Nephron (organoid): ENCODE results near the gene OR52B2.

Experiments
- H3K27ac Mint-ChIP-seq, 3 experiments: 2 replicates each; pipeline ENCODE4 v1.8.0; 2020; ENCODE audit warnings: mixed read lengths in 3 of 3, mild to moderate bottlenecking in 2 of 3, moderate library complexity in 1 of 3
- H3K27me3 Mint-ChIP-seq: 2 replicates; pipeline ENCODE4 v1.8.0; 2021; ENCODE audit warnings: low read depth, mild to moderate bottlenecking, moderate library complexity, mixed read lengths
- H3K36me3 Mint-ChIP-seq: 2 replicates; pipeline ENCODE4 v1.8.0; 2020; ENCODE audit warnings: low read depth, mixed read lengths
- H3K4me1 Mint-ChIP-seq: 2 replicates; pipeline ENCODE4 v1.8.0; 2020; ENCODE audit warnings: mixed read lengths
- H3K4me3 Mint-ChIP-seq, 3 experiments: 2 replicates each; pipeline ENCODE4 v1.8.0; 2020; ENCODE audit warnings: mild to moderate bottlenecking in 3 of 3, mixed read lengths in 3 of 3, moderate library complexity in 2 of 3
- H3K9me3 Mint-ChIP-seq: 2 replicates; pipeline ENCODE4 v1.8.0; 2020; ENCODE audit warnings: mixed read lengths
- TF ChIP-seq, protein P1 (sequence below), 3 experiments: fragments of 200-600 bp; sonication (generic); IDR thresholded peaks; one replicate each; pipeline ENCODE4 v1.5.0; 2021; ENCODE audit warnings: antibody characterized with exemption in 3 of 3; ENCODE audit not compliant: unreplicated experiment in 3 of 3

Gene OR52B2

DNA sequence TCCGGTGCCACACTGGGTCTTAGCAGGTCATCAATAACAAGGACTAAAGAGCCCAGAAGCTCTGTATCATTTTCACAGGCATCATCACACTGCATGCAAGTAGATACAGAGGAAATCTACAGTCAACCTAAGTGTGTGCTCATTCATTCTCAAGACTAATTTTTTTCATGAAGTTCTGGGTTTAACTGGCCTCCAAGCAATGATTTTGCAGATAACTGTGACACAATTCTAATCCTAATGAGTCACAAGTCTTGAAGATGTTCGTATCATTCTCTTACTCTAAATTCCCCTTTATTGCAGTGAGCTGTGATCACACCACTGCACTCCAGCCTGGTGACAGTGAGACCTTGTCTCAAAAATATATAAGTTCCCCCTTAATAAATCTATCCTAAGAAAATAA, 31.4 kb upstream of the OR52B2 start:
- Mint-ChIP-seq H3K27ac (no peak overlapping the region), H3K9me3 (no peaks in the 10 kb centered on the region), H3K27me3 (no peaks in the 10 kb centered on the region)

DNA sequence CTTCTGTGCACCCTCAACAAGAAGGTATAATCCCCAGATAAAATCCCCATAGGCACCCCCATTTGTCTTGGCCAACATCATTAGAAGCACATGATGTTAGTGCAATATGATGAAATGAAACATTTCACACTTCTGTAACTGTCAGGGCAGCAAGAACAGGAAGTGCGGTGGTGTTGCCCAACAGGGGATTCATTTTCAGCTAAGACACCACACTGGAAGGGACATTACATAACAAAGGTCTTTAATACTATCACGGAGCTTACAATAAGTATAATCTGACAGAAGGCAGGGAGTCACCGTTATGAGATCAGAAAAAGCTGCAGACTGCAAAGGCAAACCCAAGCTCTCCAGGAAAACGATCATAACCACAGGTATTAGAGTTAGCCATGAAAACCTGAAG, 30.8 kb upstream of the OR52B2 start:
- Mint-ChIP-seq H3K36me3 (peaks cover 16% of the 10 kb centered on the region), H3K9me3 (no peaks in the 10 kb centered on the region), H3K4me1 (no peaks in the 10 kb centered on the region), H3K27ac (no peak overlapping the region), H3K27me3 (no peaks in the 10 kb centered on the region), H3K4me3 (no peak overlapping the region)
- TF ChIP-seq, protein P1, sequence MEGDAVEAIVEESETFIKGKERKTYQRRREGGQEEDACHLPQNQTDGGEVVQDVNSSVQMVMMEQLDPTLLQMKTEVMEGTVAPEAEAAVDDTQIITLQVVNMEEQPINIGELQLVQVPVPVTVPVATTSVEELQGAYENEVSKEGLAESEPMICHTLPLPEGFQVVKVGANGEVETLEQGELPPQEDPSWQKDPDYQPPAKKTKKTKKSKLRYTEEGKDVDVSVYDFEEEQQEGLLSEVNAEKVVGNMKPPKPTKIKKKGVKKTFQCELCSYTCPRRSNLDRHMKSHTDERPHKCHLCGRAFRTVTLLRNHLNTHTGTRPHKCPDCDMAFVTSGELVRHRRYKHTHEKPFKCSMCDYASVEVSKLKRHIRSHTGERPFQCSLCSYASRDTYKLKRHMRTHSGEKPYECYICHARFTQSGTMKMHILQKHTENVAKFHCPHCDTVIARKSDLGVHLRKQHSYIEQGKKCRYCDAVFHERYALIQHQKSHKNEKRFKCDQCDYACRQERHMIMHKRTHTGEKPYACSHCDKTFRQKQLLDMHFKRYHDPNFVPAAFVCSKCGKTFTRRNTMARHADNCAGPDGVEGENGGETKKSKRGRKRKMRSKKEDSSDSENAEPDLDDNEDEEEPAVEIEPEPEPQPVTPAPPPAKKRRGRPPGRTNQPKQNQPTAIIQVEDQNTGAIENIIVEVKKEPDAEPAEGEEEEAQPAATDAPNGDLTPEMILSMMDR (IDR thresholded peaks at IDR 0.05; ENCODE audit: unreplicated experiment in 3 of 3) = no peak

More for the DNA sequence above, 31.4 kb upstream of the OR52B2 start:
- TF ChIP-seq, protein P1 (IDR thresholded peaks at IDR 0.05; ENCODE audit: unreplicated experiment in 3 of 3) = no peak
- Mint-ChIP-seq H3K36me3 (peaks cover 16% of the 10 kb centered on the region), H3K4me1 (no peaks in the 10 kb centered on the region), H3K4me3 (no peak overlapping the region)

DNA sequence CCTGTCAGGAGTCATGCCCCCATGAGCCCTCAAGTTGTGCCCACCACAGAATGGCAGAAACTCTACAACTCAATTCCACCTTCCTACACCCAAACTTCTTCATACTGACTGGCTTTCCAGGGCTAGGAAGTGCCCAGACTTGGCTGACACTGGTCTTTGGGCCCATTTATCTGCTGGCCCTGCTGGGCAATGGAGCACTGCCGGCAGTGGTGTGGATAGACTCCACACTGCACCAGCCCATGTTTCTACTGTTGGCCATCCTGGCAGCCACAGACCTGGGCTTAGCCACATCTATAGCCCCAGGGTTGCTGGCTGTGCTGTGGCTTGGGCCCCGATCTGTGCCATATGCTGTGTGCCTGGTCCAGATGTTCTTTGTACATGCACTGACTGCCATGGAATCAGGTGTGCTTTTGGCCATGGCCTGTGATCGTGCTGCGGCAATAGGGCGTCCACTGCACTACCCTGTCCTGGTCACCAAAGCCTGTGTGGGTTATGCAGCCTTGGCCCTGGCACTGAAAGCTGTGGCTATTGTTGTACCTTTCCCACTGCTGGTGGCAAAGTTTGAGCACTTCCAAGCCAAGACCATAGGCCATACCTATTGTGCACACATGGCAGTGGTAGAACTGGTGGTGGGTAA, 29.2 kb upstream of the OR52B2 start, which contains the start of gene OR52W1:
Gene OR52W1 (plus strand): TSS at position 51 of the 637 bp plus-strand sequence. CDS start 0 bp downstream, at position 51.
- no peak within 1 kb of the TSS for H3K4me3 Mint-ChIP-seq
- no peaks in the 10 kb centered on the region for H3K9me3 Mint-ChIP-seq
- no peaks in the 10 kb centered on the region for H3K27me3 Mint-ChIP-seq
- no peaks in the 10 kb centered on the region for H3K4me1 Mint-ChIP-seq
- TF ChIP-seq, protein P1 (IDR thresholded peaks at IDR 0.05; ENCODE audit: unreplicated experiment in 3 of 3) = no peak
- peaks cover 10% of the 10 kb centered on the region for H3K36me3 Mint-ChIP-seq
- H3K27ac Mint-ChIP-seq = no peak within 1 kb of the TSS

DNA sequence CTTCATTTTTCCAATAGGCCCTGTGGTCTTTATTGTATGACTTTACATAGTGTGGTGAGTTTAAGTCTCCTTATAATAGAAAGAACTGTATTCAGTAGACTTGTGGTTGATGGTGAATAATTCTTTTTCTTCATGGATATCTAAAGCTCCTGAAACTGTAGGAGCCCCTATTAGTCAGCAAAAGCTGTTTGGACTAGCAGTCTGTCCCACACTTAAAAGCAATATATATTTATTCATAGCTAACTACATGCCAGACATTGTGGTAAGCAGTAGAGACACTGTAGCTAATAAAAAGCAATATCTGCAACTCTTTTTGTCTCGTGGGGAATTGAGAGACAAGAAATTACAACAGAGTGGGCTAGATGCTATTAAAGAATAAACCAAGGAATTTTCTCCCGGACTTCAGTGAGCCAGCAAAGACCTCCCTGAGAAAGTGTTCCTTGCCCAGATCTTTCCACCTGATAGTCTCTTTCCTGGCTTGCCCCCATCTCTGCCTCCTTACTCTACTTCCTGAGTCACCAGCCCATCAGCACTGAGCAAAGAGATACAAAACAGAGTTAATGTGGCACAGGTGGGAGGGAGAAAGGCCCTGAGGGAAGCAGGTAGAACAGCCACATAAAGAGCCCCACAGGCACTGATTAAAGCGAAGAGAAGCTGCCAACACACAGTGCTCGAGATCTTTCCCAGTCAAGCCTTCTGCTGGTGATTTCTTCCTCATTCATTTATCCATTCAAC, 27.5 kb upstream of the OR52B2 start:
- Mint-ChIP-seq H3K27ac (no peak overlapping the region), H3K27me3 (no peaks in the 10 kb centered on the region), H3K36me3 (no peaks in the 10 kb centered on the region), H3K4me1 (no peaks in the 10 kb centered on the region), H3K9me3 (no peaks in the 10 kb centered on the region), H3K4me3 (no peak overlapping the region)
- TF ChIP-seq, protein P1 (IDR thresholded peaks at IDR 0.05; ENCODE audit: unreplicated experiment in 3 of 3) = no peak

DNA sequence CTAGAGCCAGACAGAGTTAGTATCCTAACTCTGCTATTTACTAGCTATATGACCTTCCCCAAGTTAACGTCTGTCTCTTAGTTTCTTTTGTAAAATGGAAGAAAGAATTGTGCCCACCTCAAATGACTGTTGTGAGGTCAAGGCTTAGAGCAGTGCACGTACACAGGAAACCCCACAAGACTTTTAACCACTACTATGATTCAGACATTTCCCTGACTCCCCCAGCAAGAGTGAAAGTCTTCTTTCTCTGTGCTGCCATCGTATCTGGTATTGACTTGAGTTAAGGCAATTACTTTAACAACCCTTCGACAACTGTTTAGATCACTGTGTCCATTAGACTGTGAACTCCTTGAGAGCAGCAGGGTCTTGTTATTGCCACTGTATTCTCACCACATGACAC, 26.3 kb upstream of the OR52B2 start:
- Mint-ChIP-seq H3K27me3 (no peaks in the 10 kb centered on the region), H3K4me1 (no peaks in the 10 kb centered on the region), H3K4me3 (no peak overlapping the region), H3K27ac (no peak overlapping the region), H3K36me3 (no peaks in the 10 kb centered on the region), H3K9me3 (no peaks in the 10 kb centered on the region)
- TF ChIP-seq, protein P1 (IDR thresholded peaks at IDR 0.05; ENCODE audit: unreplicated experiment in 3 of 3) = no peak
